Measurements from ENCODE around the gene NRXN3.

GRCh38 chr14:79321070-79321469 lies 1150.9 kb downstream of the NRXN3 start:
- TF ChIP-seq CTCF (IDR thresholded peaks at IDR 0.05; ENCODE audit: low read length) (no peak), EZH2 (IDR thresholded peaks at IDR 0.05; ENCODE audit: borderline replicate concordance, low read length) (no peak)

All from OCI-LY1 (cell line).